B cell (primary cell): ENCODE results near the gene WDR48.

Experiments
- EZH2 ChIP-seq: IDR thresholded peaks from 2 replicates; pipeline ENCODE4 v1.6.1; 2012; ENCODE audit warnings: borderline replicate concordance, low read depth, mild to moderate bottlenecking, moderate library complexity, low read length; ENCODE audit not compliant: insufficient read depth, poor library complexity, severe bottlenecking
- TF ChIP-seq, protein P1 (sequence below): fragments of 200-600 bp; IDR thresholded peaks from one replicate; pipeline ENCODE4 v1.8.0; 2022; ENCODE audit warnings: antibody characterized with exemption, mild to moderate bottlenecking

DNA sequence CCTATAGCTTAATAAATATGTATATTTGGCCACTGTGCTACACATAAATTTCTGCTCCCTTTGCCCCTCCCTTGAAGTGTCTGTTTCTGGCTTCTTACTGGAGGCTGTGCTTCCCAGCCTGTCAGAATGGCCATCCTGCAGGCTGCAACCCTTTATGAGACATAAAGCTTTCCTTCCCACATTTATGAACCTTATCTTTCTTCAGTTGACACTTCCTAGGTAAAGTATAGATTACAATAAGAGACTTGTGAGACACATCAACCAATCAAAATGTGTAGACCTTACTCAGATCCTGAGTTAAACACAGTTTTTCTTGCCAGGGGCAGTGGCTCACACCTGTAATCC is 29.6 kb upstream of the WDR48 start:
- TF ChIP-seq, protein P1, sequence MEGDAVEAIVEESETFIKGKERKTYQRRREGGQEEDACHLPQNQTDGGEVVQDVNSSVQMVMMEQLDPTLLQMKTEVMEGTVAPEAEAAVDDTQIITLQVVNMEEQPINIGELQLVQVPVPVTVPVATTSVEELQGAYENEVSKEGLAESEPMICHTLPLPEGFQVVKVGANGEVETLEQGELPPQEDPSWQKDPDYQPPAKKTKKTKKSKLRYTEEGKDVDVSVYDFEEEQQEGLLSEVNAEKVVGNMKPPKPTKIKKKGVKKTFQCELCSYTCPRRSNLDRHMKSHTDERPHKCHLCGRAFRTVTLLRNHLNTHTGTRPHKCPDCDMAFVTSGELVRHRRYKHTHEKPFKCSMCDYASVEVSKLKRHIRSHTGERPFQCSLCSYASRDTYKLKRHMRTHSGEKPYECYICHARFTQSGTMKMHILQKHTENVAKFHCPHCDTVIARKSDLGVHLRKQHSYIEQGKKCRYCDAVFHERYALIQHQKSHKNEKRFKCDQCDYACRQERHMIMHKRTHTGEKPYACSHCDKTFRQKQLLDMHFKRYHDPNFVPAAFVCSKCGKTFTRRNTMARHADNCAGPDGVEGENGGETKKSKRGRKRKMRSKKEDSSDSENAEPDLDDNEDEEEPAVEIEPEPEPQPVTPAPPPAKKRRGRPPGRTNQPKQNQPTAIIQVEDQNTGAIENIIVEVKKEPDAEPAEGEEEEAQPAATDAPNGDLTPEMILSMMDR: no peak
- no peak for TF ChIP-seq EZH2
